Endothelial cell of umbilical vein (primary cell): ENCODE data around the gene SRBD1. TPM values are rescaled to one million over a fixed set of nuclear protein-coding genes. Genes with fewer than 3 reads are reported as not detected.

Experiments
- BruUV-seq: library from RNA; stranded (reverse); fragments of 400-500 nt; replicated peaks from 2 replicates; lab custom pipeline; 2021; lab: Mats Ljungman, UMichigan
- CTCF ChIA-PET: fragments of 300-600, 350-600 bp; sonication (Branson Sonifier 250); formaldehyde crosslinking; loops from one replicate; lab custom pipeline; 2021; ENCODE audit warnings: antibody characterized with exemption, inconsistent platforms; lab: Charles Lee
- POLR2A ChIA-PET: fragments of 300-600, 350-600 bp; sonication (Branson Sonifier 250); formaldehyde crosslinking; loops from one replicate; lab custom pipeline; 2021; ENCODE audit warnings: antibody characterized with exemption, inconsistent platforms; lab: Charles Lee
- DNase-seq: peaks from one replicate; pipeline ENCODE4 v3.0.0-alpha.2; 2011; ENCODE audit warnings: low read depth, low spot score
- FAIRE-seq: peaks from 2 replicates; lab custom pipeline; 2011; peaks lifted over from hg19 to GRCh38; lab: Jason Lieb, UNC
- H2AFZ ChIP-seq: 2 replicates; pipeline ENCODE4 v1.6.0; 2012; ENCODE audit warnings: low read depth, low read length, control low read depth, inconsistent platforms
- H3K27ac ChIP-seq: 2 replicates; pipeline ENCODE4 v1.5.1; 2011; ENCODE audit warnings: low read depth, mild to moderate bottlenecking, control low read depth, low read length, moderate library complexity; ENCODE audit not compliant: insufficient read depth
- H3K27me3 ChIP-seq, 2 experiments: 2 replicates each; pipeline versions ENCODE4 v1.6.0 to v1.6.1; 2011; ENCODE audit warnings: low read length in 2 of 2, mixed read lengths in 1 of 2; ENCODE audit not compliant: control insufficient read depth in 2 of 2, insufficient read depth in 2 of 2
- H3K36me3 ChIP-seq, 2 experiments: 2 replicates in 1 of 2; 3 replicates in 1 of 2; pipeline ENCODE4 v1.5.1; 2011; ENCODE audit warnings: low read length in 2 of 2, mild to moderate bottlenecking in 1 of 2, moderate library complexity in 1 of 2; ENCODE audit not compliant: control insufficient read depth in 2 of 2, insufficient read depth in 2 of 2; ENCODE audit errors: extremely low read depth in 1 of 2
- H3K4me1 ChIP-seq: 3 replicates; pipeline ENCODE4 v1.5.1; 2011; ENCODE audit warnings: mild to moderate bottlenecking, low read length; ENCODE audit not compliant: control insufficient read depth, insufficient read depth; ENCODE audit errors: extremely low read depth
- H3K4me2 ChIP-seq: 2 replicates; pipeline ENCODE4 v1.6.1; 2011; ENCODE audit warnings: low read length, control low read depth, mixed read lengths; ENCODE audit not compliant: insufficient read depth
- H3K4me3 ChIP-seq, 3 experiments: fragments of 200-600 bp in 1 of 3; sonication (generic), shearing (Covaris generic) in 1 of 3; replicated peaks in 1 of 3; 2 replicates each; pipeline ENCODE4 v1.5.1; 2011 to 2016; ENCODE audit warnings: control low read depth in 3 of 3, low read length in 3 of 3, mild to moderate bottlenecking in 2 of 3, inconsistent platforms in 1 of 3, low read depth in 1 of 3, moderate library complexity in 1 of 3; ENCODE audit not compliant: insufficient read depth in 1 of 3
- H3K79me2 ChIP-seq: 2 replicates; pipeline ENCODE4 v1.6.0; 2012; ENCODE audit warnings: low read length, inconsistent platforms; ENCODE audit not compliant: control insufficient read depth, insufficient read depth
- H3K9ac ChIP-seq: replicated peaks from 2 replicates; pipeline ENCODE3; 2011; ENCODE audit warnings: low read length, control low read depth; ENCODE audit not compliant: insufficient read depth; ENCODE audit errors: extremely low read depth
- H3K9me1 ChIP-seq: replicated peaks from 3 replicates; pipeline ENCODE4 v1.6.0; 2011; ENCODE audit warnings: mild to moderate bottlenecking, low read length; ENCODE audit not compliant: control insufficient read depth, insufficient read depth; ENCODE audit errors: extremely low read depth
- H3K9me3 ChIP-seq: replicated peaks from 2 replicates; pipeline ENCODE4 v1.5.1; 2012; ENCODE audit warnings: low read length, inconsistent platforms; ENCODE audit not compliant: control insufficient read depth, insufficient read depth
- H4K20me1 ChIP-seq: replicated peaks from 2 replicates; pipeline ENCODE3; 2011; ENCODE audit warnings: mild to moderate bottlenecking, low read length; ENCODE audit not compliant: control insufficient read depth, insufficient read depth; ENCODE audit errors: extremely low read depth
- CTCF ChIP-seq, 2 donors: IDR thresholded peaks; 1 replicate in 1 of 2; 2 replicates in 1 of 2; pipeline ENCODE4 v1.5.1; 2011; ENCODE audit warnings: low read length in 2 of 2, mild to moderate bottlenecking in 2 of 2, moderate library complexity in 2 of 2, control low read depth in 1 of 2, inconsistent platforms in 1 of 2, low read depth in 1 of 2; ENCODE audit not compliant: insufficient read depth in 1 of 2; ENCODE audit errors: extremely low read depth in 1 of 2
- EZH2 ChIP-seq: IDR thresholded peaks from 2 replicates; pipeline ENCODE4 v1.6.1; 2012; ENCODE audit warnings: borderline replicate concordance, low read depth, mild to moderate bottlenecking, moderate library complexity, low read length, inconsistent platforms; ENCODE audit not compliant: severe bottlenecking
- FOS ChIP-seq: IDR thresholded peaks from 2 replicates; pipeline ENCODE4 v1.6.1; 2011; ENCODE audit warnings: mild to moderate bottlenecking, low read length, moderate library complexity, borderline replicate concordance; ENCODE audit not compliant: insufficient read depth
- GATA2 ChIP-seq: IDR thresholded peaks from 2 replicates; pipeline ENCODE4 v1.7.0; 2011; ENCODE audit warnings: low read depth, mild to moderate bottlenecking, moderate library complexity, mixed read lengths, low read length; ENCODE audit not compliant: insufficient read length, insufficient read depth
- JUN ChIP-seq: IDR thresholded peaks from 2 replicates; pipeline ENCODE4 v1.6.1; 2011; ENCODE audit warnings: borderline replicate concordance, low read depth; ENCODE audit not compliant: insufficient read length, insufficient read depth
- MAX ChIP-seq: IDR thresholded peaks from 2 replicates; pipeline ENCODE4 v1.6.1; 2011; ENCODE audit not compliant: insufficient read depth, insufficient read length
- MYC ChIP-seq: IDR thresholded peaks from one replicate; pipeline ENCODE4 v1.6.1; 2011; ENCODE audit warnings: mild to moderate bottlenecking, low read depth, low read length
- POLR2A ChIP-seq: IDR thresholded peaks from 2 replicates; pipeline ENCODE4 v1.6.1; 2012; ENCODE audit warnings: low read depth, mild to moderate bottlenecking, control low read depth, low read length
- POLR2AphosphoS5 ChIP-seq: IDR thresholded peaks from 2 replicates; pipeline ENCODE4 v1.6.1; 2012; ENCODE audit warnings: low read depth, mild to moderate bottlenecking, control low read depth, low read length, moderate library complexity; ENCODE audit not compliant: insufficient read depth
- dilution Hi-C: fragments of 300-500 bp; cut with MboI; formaldehyde crosslinking; loops from one replicate; pipeline ENCODE4 v1.15.0; 2019; ENCODE audit warnings: low sequenced_read_pairs; ENCODE audit not compliant: extremely low pct_ligation_motif_present
- intact Hi-C: fragments of 100-400 bp; cut with micrococcal nuclease; formaldehyde crosslinking; loops from one replicate; pipeline ENCODE4 v1.10.0; 2022
- polyA plus RNA-seq, 4 experiments: library from polyadenylated mRNA; depleted of rRNA in 3 of 4; stranded (reverse) in 3 of 4; unstranded in 1 of 4; fragments of >200 nt; gene quantifications; 2 replicates each; pipeline versions ENCODE4 v1.2.1 to v1.2.3, GENCODE V29; 2011 to 2012; ENCODE audit warnings: missing spikeins in 1 of 4
- total RNA-seq: library from RNA; stranded (reverse); gene quantifications from 2 replicates; pipeline ENCODE4 v1.2.3, GENCODE V29; 2021

SRBD1 gene
- total and polyA plus RNA-seq, 2 donors (not counting 3 experiments of a cell fraction or from before 2014, with no cell fraction given) = 3.7 to 12.5 TPM

GRCh38 chr2:45442026-45442425 is 169.0 kb downstream of the SRBD1 start:
- dilution Hi-C loops (no loop called here), intact Hi-C loops (no loop called here)
- no peak overlapping the region for H3K27ac ChIP-seq
- H3K9me1 ChIP-seq = no peaks in the 10 kb centered on the region
- no peak overlapping the region for H2AFZ ChIP-seq
- DNase-seq (no peak), FAIRE-seq (no peak)
- POLR2A ChIA-PET = no interaction called here
- no peaks in the 10 kb centered on the region for H3K4me1 ChIP-seq
- BruUV-seq = no TSS peak
- H4K20me1 ChIP-seq = no peaks in the 10 kb centered on the region
- no peaks in the 10 kb centered on the region for H3K36me3 ChIP-seq
- no peak overlapping the region for H3K9ac ChIP-seq
- TF ChIP-seq GATA2 (no peak), POLR2AphosphoS5 (no peak), POLR2A (no peak), EZH2 (no peak), FOS (no peak), MYC (no peak), CTCF (IDR thresholded peaks at IDR 0.05; ENCODE audit: extremely low read depth in 1 of 2, insufficient read depth in 1 of 2, low read depth in 1 of 2, low read length in 2 of 2) (no peak), JUN (no peak), MAX (no peak)
- H3K4me3 ChIP-seq = no peak overlapping the region
- CTCF ChIA-PET = interaction anchor here (0.7 to 1.2 kb wide), 3 partner anchors 9 to 164 kb away, joined by 3 read pairs; no protein-coding TSS in a partner anchor
- no peaks in the 10 kb centered on the region for H3K27me3 ChIP-seq
- no peaks in the 10 kb centered on the region for H3K79me2 ChIP-seq
- H3K4me2 ChIP-seq = no peak overlapping the region
- H3K9me3 ChIP-seq = no peaks in the 10 kb centered on the region
